DMS79 (cell line): Measurements from ENCODE around the gene WDR62.
"Not testable (repeated sequence)": the region's sequence is repeated elsewhere in the genome, so short reads cannot be mapped to it uniquely, and the experiment has no call there.

Experiments used
- DNase-seq: peaks from one replicate; lab custom pipeline; 2025; lab: John Stamatoyannopoulos, UW

Gene WDR62

GRCh38 chr19:36032251-36033104, 22.2 kb upstream of the WDR62 start, which contains the start of gene CLIP3:
TSS of gene CLIP3 (minus strand) at chr19:36032873. CDS start at chr19:36032357, 516 bp downstream.
- peak; percentile 35 for DNase-seq

GRCh38 chr19:36040495-36040894, 14.2 kb upstream of the WDR62 start:
- DNase-seq, result no peak

GRCh38 chr19:36041092-36041491, 13.6 kb upstream of the WDR62 start:
- DNase-seq, result not testable (repeated sequence)

- no peak for DNase-seq
Observed at GRCh38 chr19:36041831-36042230, 12.9 kb upstream of the WDR62 start.

GRCh38 chr19:36043952-36044351, 10.7 kb upstream of the WDR62 start:
- DNase-seq, result no peak

- no peak for DNase-seq
Observed at GRCh38 chr19:36046443-36047050, 8.2 kb upstream of the WDR62 start.

- no peak for DNase-seq
Observed at GRCh38 chr19:36047835-36048234, 6.9 kb upstream of the WDR62 start.

GRCh38 chr19:36049080-36049698, 5.5 kb upstream of the WDR62 start:
- peak; percentile 6 for DNase-seq

- DNase-seq, result no peak
Observed at GRCh38 chr19:36051236-36051635, 3.5 kb upstream of the WDR62 start.

- no peak for DNase-seq
Observed at GRCh38 chr19:36051637-36052036, 3.1 kb upstream of the WDR62 start.

GRCh38 chr19:36054119-36054732, 471 bp upstream of the WDR62 start, which contains the start of gene THAP8:
TSS of gene THAP8 (minus strand) at chr19:36054285. CDS start at chr19:36054217, 68 bp downstream.
- DNase-seq, result peak; percentile 98

- DNase-seq, result no peak
Observed at GRCh38 chr19:36058481-36059179, 3.9 kb downstream of the WDR62 start.

GRCh38 chr19:36059180-36059910, 4.6 kb downstream of the WDR62 start:
- DNase-seq, result no peak

- DNase-seq, result no peak
Observed at GRCh38 chr19:36060430-36060829, 5.7 kb downstream of the WDR62 start.

GRCh38 chr19:36061367-36061766, 6.7 kb downstream of the WDR62 start:
- DNase-seq, result no peak

GRCh38 chr19:36064826-36065225, 10.1 kb downstream of the WDR62 start:
- DNase-seq, result no peak

GRCh38 chr19:36067681-36068080, 13.0 kb downstream of the WDR62 start:
- DNase-seq, result no peak

- DNase-seq, result not testable (repeated sequence)
Observed at GRCh38 chr19:36068810-36069499, 14.3 kb downstream of the WDR62 start.

GRCh38 chr19:36072081-36072480, 17.4 kb downstream of the WDR62 start:
- DNase-seq, result no peak

GRCh38 chr19:36073121-36073876, 18.6 kb downstream of the WDR62 start:
- DNase-seq, result no peak
